HL-60 (cell line): ENCODE results near the gene NDUFA8.

Experiments
- DNase-seq, 2 experiments: peaks; one replicate each; pipeline ENCODE4 v3.0.0-alpha.2; 2010 to 2020; ENCODE audit warnings: low read depth in 1 of 2, low spot score in 1 of 2
- H3K27ac ChIP-seq: fragments of 250-450 bp; sonication (Bioruptor Pico); replicated peaks from 2 replicates; pipeline ENCODE4 v1.5.1; 2020; ENCODE audit warnings: mild to moderate bottlenecking, moderate library complexity
- H3K27me3 ChIP-seq: fragments of 250-450 bp; sonication (Bioruptor Pico); 2 replicates; pipeline ENCODE4 v1.5.1; 2021; ENCODE audit warnings: mild to moderate bottlenecking, moderate library complexity; ENCODE audit not compliant: insufficient read depth, poor library complexity, severe bottlenecking
- H3K4me3 ChIP-seq: replicated peaks from 2 replicates; pipeline ENCODE4 v1.5.1; 2011; ENCODE audit warnings: mild to moderate bottlenecking, control low read depth, low read length; ENCODE audit not compliant: insufficient read depth
- CTCF ChIP-seq: IDR thresholded peaks from one replicate; pipeline ENCODE4 v1.5.1; 2011; ENCODE audit warnings: low read length, control low read depth, inconsistent platforms; ENCODE audit not compliant: insufficient read depth
- GABPA ChIP-seq: IDR thresholded peaks from 2 replicates; pipeline ENCODE4 v1.6.1; 2012; ENCODE audit warnings: low read depth
- POLR2AphosphoS5 ChIP-seq: IDR thresholded peaks from 2 replicates; pipeline ENCODE4 v1.6.1; 2012; ENCODE audit warnings: low read depth
- REST ChIP-seq: IDR thresholded peaks from 2 replicates; pipeline ENCODE4 v1.6.1; 2012; ENCODE audit warnings: low read depth; ENCODE audit not compliant: insufficient replicate concordance
- SPI1 ChIP-seq: IDR thresholded peaks from 2 replicates; pipeline ENCODE4 v1.6.1; 2012; ENCODE audit warnings: low read depth, mild to moderate bottlenecking, borderline replicate concordance

NDUFA8 gene

GRCh38 chr9:122143876-122144405, 15.6 kb downstream of the NDUFA8 start:
- TF ChIP-seq GABPA (no peak), POLR2AphosphoS5 (no peak)
- no peak overlapping the region for H3K4me3 ChIP-seq
- H3K27ac ChIP-seq: no peak overlapping the region
- H3K27me3 ChIP-seq: no peaks in the 10 kb centered on the region
- DNase-seq: no peak

- no peak for TF ChIP-seq SPI1
- no peak for TF ChIP-seq GABPA
- TF ChIP-seq POLR2AphosphoS5: no peak
- TF ChIP-seq CTCF: no peak
- no peak for TF ChIP-seq REST
Measured at GRCh38 chr9:122143296-122143695, 16.3 kb downstream of the NDUFA8 start.

GRCh38 chr9:122141671-122142070, 17.9 kb downstream of the NDUFA8 start:
- no peak for DNase-seq
- Histone ChIP-seq H3K27me3 (no peaks in the 10 kb centered on the region), H3K27ac (no peak overlapping the region), H3K4me3 (no peak overlapping the region)
- no peak for TF ChIP-seq POLR2AphosphoS5
- no peak for TF ChIP-seq SPI1
- TF ChIP-seq GABPA: no peak
- TF ChIP-seq REST: no peak
- TF ChIP-seq CTCF: no peak

More at GRCh38 chr9:122143296-122143695, 16.3 kb downstream of the NDUFA8 start:
- DNase-seq: no peak
- Histone ChIP-seq H3K27ac (no peak overlapping the region), H3K4me3 (no peak overlapping the region), H3K27me3 (no peaks in the 10 kb centered on the region)

- no peaks in the 10 kb centered on the region for H3K27me3 ChIP-seq
- no peak overlapping the region for H3K27ac ChIP-seq
- H3K4me3 ChIP-seq: no peak overlapping the region
- TF ChIP-seq GABPA: no peak
- no peak for TF ChIP-seq CTCF
- TF ChIP-seq REST: no peak
- TF ChIP-seq POLR2AphosphoS5: no peak
- TF ChIP-seq SPI1: no peak
- no peak for DNase-seq
Measured at GRCh38 chr9:122140368-122141193, 19.0 kb downstream of the NDUFA8 start.
